ENCODE data around the gene HOXD4. TPM values are rescaled to one million over a fixed set of nuclear protein-coding genes. Genes with fewer than 3 reads are reported as not detected.

Gene HOXD4
- total RNA-seq, 2 donors from 2014 or later: 0.52 TPM; not detected in 1

DNA sequence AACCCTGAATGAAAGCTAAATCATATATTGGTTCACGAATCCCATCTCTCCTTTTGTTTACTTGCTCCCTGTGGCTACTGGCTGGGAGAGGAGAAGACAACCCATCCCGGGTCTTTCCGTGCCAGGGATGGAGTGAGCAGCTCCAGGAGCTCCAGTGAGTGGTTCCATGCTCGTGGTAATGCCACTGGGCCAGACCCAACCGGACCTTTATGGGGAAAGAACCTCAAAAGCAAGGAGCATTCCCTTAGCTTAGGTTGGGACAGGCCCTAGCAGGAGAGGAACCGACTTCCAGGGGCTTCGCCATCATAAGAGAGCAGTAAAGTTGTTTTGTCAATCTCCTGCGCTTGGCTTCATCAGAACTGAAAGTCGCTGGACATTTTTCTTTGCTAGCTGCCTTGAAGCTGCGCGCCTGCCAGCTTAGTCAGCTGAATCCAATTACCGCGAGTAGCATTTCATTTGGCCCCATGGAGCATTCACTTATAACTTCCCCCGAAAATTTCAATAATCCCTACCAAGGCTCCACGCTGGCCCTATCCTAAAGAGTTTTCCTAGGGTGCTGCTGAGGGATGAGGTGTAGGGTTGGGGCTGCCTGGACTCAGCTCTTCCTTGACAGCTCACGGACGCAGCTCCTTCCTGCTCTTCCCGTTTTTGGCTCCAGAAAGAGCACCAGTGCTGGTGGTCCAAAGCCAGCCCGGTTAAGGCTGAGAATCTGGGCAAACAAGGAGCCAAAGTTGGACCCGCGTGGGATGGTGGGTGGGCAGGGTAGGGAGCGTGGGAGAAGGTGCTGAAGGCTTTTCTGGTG lies 10.7 kb downstream of the HOXD4 start:
- Histone ChIP-seq H3K36me3 (no peaks in the 10 kb centered on the region), H3K27ac (no peak overlapping the region), H3K4me3 (no peak overlapping the region), H3K27me3 (peaks cover 57 to 87% of the 10 kb centered on the region in 2 donors), H3K4me1 (peaks cover 0 to 53% of the 10 kb centered on the region in 2 donors), H3K9me3 (no peaks in the 10 kb centered on the region)
- DNase-seq (ENCODE audit: low spot score): no peak
- no peak for TF ChIP-seq CTCF (IDR thresholded peaks at IDR 0.05)

DNA sequence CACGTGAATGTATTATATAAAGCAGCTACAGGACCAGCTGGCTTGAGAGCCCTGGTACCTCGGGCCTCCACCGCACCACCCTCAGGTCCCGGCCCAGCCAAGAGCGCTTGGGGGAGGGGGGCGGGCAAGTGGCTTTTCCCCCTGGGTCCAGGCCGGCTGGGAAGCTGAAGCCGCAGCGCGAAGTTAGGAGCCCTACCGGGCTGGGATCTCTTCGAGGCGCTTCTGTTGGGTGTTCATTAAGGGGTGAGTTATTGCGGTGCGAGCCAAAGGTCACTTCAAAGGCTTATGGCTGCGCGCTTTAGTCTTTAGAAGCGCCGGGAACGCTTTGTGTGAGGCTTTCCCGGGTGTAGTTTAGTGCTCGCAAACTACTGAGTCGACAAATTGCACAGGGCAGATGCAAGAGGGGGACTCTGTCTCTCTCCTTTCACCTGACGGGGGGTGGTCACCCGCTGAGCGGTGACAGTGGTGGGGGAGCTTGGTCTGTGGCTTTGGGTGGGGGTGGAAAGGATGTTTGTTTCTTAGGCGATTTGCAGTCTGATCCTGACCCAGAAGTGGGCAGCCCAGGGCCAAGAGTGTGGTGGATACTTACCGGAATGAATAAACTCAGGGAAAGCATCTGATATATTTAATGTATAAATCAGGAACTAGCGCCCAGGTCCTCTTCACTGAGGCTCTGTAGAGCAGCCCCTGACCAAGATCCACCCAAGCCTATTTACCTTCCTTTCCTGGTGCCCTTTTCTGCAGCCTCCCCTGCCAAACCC lies 11.7 kb downstream of the HOXD4 start:
- TF ChIP-seq CTCF (IDR thresholded peaks at IDR 0.05): no peak
- H3K36me3 ChIP-seq: no peaks in the 10 kb centered on the region
- H3K4me3 ChIP-seq: no peak overlapping the region
- no peak overlapping the region for H3K27ac ChIP-seq
- no peaks in the 10 kb centered on the region for H3K9me3 ChIP-seq
- peaks cover 46 to 76% of the 10 kb centered on the region in 2 donors for H3K27me3 ChIP-seq
- DNase-seq (ENCODE audit: low spot score): no peak
- H3K4me1 ChIP-seq: peaks cover 0 to 45% of the 10 kb centered on the region in 2 donors

- Histone ChIP-seq H3K36me3 (no peaks in the 10 kb centered on the region), H3K4me1 (peaks cover 0 to 41% of the 10 kb centered on the region in 2 donors), H3K4me3 (no peak overlapping the region), H3K27ac (no peak overlapping the region), H3K27me3 (peaks cover 46 to 72% of the 10 kb centered on the region in 2 donors), H3K9me3 (no peaks in the 10 kb centered on the region)
- TF ChIP-seq CTCF (IDR thresholded peaks at IDR 0.05): no peak
- no peak for DNase-seq (ENCODE audit: low spot score)
Measured at GRCh38 chr2:176163672-176164056, 12.3 kb downstream of the HOXD4 start.

GRCh38 chr2:176164201-176164600 lies 12.9 kb downstream of the HOXD4 start:
- H3K27me3 ChIP-seq: peaks cover 41 to 67% of the 10 kb centered on the region in 2 donors
- TF ChIP-seq CTCF (IDR thresholded peaks at IDR 0.05): no peak
- no peak overlapping the region for H3K4me3 ChIP-seq
- H3K9me3 ChIP-seq: no peaks in the 10 kb centered on the region
- no peak for DNase-seq (ENCODE audit: low spot score)
- no peak overlapping the region for H3K27ac ChIP-seq
- H3K4me1 ChIP-seq: peaks cover 0 to 37% of the 10 kb centered on the region in 2 donors
- H3K36me3 ChIP-seq: no peaks in the 10 kb centered on the region

DNA sequence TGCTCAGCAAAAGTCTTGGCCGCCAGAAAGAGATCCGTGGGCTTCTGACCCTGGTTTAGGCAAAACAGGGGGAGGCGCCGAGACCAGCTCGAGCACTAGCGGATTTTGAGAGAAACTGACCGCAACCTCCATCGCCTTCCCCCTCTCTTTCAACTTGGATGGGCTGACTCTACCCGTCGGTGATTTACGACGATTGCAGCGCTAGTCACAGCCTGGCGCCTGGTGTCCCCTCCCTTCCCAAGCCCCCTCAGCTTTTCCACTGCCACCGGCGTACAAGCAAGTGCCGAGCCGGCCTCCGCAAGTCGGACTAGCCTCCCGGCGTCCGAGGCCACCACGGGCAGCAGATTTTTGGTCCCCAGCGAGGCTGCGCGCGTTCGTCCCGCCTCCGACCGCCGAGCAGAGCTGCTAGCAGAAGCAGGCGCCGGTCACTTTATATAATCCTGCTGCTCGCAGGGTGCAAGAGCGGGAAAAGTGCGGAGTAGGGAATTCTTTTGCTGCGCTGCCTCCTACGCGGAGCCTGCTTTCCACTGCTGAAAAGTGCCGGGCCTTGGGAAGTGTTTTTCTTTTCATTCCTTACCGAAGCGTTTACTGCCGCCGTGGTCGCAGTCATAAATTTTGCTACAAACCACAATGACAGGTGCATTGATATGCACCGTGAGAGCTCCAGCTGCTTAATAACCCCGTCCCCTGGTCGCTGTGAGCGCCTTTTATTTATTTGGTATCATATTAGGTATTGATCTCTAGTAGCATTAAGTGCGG lies 13.4 kb downstream of the HOXD4 start:
- Histone ChIP-seq H3K27ac (no peak overlapping the region), H3K36me3 (no peaks in the 10 kb centered on the region), H3K4me1 (peaks cover 0 to 31% of the 10 kb centered on the region in 2 donors), H3K4me3 (no peak overlapping the region), H3K27me3 (peaks cover 35 to 61% of the 10 kb centered on the region in 2 donors), H3K9me3 (no peaks in the 10 kb centered on the region)
- no peak for DNase-seq (ENCODE audit: low spot score)
- TF ChIP-seq CTCF (IDR thresholded peaks at IDR 0.05): no peak
